Endothelial cell of umbilical vein (primary cell): ENCODE results near the gene MALSU1.

Experiments used
- EZH2 ChIP-seq: IDR thresholded peaks from 2 replicates; pipeline ENCODE4 v1.6.1; 2012; ENCODE audit warnings: borderline replicate concordance, low read depth, mild to moderate bottlenecking, moderate library complexity, low read length, inconsistent platforms; ENCODE audit not compliant: severe bottlenecking
- POLR2A ChIP-seq: IDR thresholded peaks from 2 replicates; pipeline ENCODE4 v1.6.1; 2012; ENCODE audit warnings: low read depth, mild to moderate bottlenecking, control low read depth, low read length

GRCh38 chr7:23285657-23286646 lies 13.2 kb upstream of the MALSU1 start:
- TF ChIP-seq POLR2A (no peak), EZH2 (no peak)
